Ishikawa (cell line): ENCODE data around the gene LIX1.

ENCODE experiments used
- EGR1 ChIP-seq: IDR thresholded peaks from 2 replicates; pipeline ENCODE4 v1.6.1; 2012
- RAD21 ChIP-seq: IDR thresholded peaks from 2 replicates; pipeline ENCODE4 v1.6.1; 2012; ENCODE audit warnings: low read depth
- YY1 ChIP-seq: IDR thresholded peaks from 2 replicates; pipeline ENCODE4 v1.6.1; 2012; ENCODE audit warnings: low read depth
- TF ChIP-seq, protein P1 (sequence below): IDR thresholded peaks from 2 replicates; pipeline ENCODE4 v1.6.1; 2012
- TF ChIP-seq, protein P2 (sequence below): IDR thresholded peaks from 2 replicates; pipeline ENCODE4 v1.6.1; 2012
- TF ChIP-seq, protein P3 (sequence below): IDR thresholded peaks from 2 replicates; pipeline ENCODE4 v1.6.1; 2012; ENCODE audit warnings: low read depth, mild to moderate bottlenecking

DNA sequence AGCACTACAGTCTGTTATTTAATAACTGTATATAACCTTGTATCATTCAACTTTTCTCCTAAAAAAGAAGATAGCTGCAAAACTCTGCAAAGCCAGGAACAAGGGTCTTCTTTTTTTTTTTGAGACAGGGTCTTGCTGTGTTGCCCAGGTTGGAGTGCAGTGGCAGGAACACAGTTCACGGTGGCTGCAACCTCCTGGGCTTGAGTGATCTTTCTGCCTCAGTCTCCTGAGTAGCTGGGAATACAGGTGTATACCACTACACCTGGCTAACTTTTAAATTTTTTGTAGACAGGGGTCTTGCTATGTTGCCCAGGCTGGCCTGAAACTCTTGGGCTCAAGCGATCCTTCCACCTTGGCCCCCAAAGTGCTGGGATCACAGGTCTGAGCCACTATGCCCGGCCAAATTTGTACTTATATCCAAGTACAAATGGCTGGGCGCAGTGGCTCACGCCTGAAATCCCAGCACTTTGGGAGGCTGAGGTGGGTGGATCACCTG lies 21.4 kb upstream of the LIX1 start:
- no peak for TF ChIP-seq RAD21
- TF ChIP-seq EGR1 = no peak
- TF ChIP-seq YY1 = no peak
- TF ChIP-seq, protein P1, sequence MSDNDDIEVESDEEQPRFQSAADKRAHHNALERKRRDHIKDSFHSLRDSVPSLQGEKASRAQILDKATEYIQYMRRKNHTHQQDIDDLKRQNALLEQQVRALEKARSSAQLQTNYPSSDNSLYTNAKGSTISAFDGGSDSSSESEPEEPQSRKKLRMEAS = no peak
- TF ChIP-seq, protein P2, sequence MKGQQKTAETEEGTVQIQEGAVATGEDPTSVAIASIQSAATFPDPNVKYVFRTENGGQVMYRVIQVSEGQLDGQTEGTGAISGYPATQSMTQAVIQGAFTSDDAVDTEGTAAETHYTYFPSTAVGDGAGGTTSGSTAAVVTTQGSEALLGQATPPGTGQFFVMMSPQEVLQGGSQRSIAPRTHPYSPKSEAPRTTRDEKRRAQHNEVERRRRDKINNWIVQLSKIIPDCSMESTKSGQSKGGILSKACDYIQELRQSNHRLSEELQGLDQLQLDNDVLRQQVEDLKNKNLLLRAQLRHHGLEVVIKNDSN = no peak
- TF ChIP-seq, protein P3, sequence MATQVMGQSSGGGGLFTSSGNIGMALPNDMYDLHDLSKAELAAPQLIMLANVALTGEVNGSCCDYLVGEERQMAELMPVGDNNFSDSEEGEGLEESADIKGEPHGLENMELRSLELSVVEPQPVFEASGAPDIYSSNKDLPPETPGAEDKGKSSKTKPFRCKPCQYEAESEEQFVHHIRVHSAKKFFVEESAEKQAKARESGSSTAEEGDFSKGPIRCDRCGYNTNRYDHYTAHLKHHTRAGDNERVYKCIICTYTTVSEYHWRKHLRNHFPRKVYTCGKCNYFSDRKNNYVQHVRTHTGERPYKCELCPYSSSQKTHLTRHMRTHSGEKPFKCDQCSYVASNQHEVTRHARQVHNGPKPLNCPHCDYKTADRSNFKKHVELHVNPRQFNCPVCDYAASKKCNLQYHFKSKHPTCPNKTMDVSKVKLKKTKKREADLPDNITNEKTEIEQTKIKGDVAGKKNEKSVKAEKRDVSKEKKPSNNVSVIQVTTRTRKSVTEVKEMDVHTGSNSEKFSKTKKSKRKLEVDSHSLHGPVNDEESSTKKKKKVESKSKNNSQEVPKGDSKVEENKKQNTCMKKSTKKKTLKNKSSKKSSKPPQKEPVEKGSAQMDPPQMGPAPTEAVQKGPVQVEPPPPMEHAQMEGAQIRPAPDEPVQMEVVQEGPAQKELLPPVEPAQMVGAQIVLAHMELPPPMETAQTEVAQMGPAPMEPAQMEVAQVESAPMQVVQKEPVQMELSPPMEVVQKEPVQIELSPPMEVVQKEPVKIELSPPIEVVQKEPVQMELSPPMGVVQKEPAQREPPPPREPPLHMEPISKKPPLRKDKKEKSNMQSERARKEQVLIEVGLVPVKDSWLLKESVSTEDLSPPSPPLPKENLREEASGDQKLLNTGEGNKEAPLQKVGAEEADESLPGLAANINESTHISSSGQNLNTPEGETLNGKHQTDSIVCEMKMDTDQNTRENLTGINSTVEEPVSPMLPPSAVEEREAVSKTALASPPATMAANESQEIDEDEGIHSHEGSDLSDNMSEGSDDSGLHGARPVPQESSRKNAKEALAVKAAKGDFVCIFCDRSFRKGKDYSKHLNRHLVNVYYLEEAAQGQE = no peak
